Kidney epithelial cell (primary cell): ENCODE data around the gene RTTN. TPM values are rescaled to one million over a fixed set of nuclear protein-coding genes. Genes with fewer than 3 reads are reported as not detected.

Experiments
- DNase-seq: peaks from one replicate; pipeline ENCODE4 v3.0.0-alpha.2; 2010; ENCODE audit warnings: low read depth
- H3K27me3 ChIP-seq: 2 replicates; pipeline ENCODE4 v1.6.0; 2011; ENCODE audit warnings: low read length; ENCODE audit not compliant: control insufficient read depth, insufficient read depth
- H3K36me3 ChIP-seq: 2 replicates; pipeline ENCODE4 v1.5.1; 2011; ENCODE audit warnings: low read length; ENCODE audit not compliant: control insufficient read depth, insufficient read depth
- H3K4me3 ChIP-seq: 2 replicates; pipeline ENCODE4 v1.5.1; 2011; ENCODE audit warnings: low read depth, mild to moderate bottlenecking, control low read depth, low read length
- total RNA-seq: library from RNA; depleted of rRNA; stranded (reverse); fragments of >200 nt; gene quantifications from 2 replicates; pipeline ENCODE4 v1.2.3, GENCODE V29; 2015
- TF ChIP-seq, protein P1 (sequence below): IDR thresholded peaks from 2 replicates; pipeline ENCODE4 v1.5.1; 2011; ENCODE audit warnings: mild to moderate bottlenecking, moderate library complexity, low read length, control low read depth, inconsistent platforms; ENCODE audit not compliant: insufficient read depth, poor library complexity, severe bottlenecking

Gene RTTN
- total RNA-seq, 1 donor from 2014 or later: 7.2 TPM

DNA sequence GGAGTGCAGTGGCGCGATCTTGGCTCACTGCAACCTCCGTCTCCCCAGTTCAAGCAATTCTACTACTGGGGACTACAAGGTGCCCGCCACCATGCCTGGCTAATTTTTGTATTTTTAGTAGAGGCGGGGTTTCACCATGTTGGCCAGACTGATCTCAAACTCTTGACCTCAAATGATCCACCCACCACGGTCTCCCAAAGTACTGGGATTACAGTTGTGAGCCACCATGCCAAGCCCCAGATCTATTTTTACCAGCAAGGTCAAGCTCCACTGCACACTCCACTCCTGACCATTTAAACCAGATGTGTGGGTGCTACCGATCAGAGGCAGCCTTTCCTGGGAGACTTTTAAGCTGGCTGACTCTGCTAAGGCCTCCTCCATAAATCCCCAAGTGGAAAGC, 190.4 kb downstream of the RTTN start:
- Histone ChIP-seq H3K27me3 (no peaks in the 10 kb centered on the region), H3K4me3 (no peak overlapping the region), H3K36me3 (no peaks in the 10 kb centered on the region)
- DNase-seq: no peak
- TF ChIP-seq, protein P1, sequence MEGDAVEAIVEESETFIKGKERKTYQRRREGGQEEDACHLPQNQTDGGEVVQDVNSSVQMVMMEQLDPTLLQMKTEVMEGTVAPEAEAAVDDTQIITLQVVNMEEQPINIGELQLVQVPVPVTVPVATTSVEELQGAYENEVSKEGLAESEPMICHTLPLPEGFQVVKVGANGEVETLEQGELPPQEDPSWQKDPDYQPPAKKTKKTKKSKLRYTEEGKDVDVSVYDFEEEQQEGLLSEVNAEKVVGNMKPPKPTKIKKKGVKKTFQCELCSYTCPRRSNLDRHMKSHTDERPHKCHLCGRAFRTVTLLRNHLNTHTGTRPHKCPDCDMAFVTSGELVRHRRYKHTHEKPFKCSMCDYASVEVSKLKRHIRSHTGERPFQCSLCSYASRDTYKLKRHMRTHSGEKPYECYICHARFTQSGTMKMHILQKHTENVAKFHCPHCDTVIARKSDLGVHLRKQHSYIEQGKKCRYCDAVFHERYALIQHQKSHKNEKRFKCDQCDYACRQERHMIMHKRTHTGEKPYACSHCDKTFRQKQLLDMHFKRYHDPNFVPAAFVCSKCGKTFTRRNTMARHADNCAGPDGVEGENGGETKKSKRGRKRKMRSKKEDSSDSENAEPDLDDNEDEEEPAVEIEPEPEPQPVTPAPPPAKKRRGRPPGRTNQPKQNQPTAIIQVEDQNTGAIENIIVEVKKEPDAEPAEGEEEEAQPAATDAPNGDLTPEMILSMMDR: no peak

DNA sequence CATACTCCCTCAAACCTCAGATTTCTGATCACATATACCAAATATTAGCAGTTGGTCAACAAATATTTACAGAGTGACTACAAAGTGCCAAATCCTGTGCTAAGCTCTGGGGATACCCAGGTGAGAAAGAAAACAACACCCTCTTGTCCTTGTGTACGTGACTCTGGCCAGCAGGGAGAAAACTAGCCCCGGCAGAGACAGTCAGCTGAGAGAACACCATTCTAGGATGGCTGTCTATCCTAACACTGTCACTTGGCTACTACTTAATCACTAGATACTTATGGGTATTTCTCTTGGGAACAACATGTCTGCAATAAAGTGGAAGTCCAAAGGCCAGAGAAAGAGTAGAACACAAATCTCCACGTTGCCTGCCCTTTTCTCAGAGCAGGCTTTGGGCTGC, 199.9 kb downstream of the RTTN start:
- DNase-seq: no peak
- Histone ChIP-seq H3K27me3 (no peaks in the 10 kb centered on the region), H3K36me3 (peaks cover 1% of the 10 kb centered on the region), H3K4me3 (no peak overlapping the region)
- TF ChIP-seq, protein P1: no peak

DNA sequence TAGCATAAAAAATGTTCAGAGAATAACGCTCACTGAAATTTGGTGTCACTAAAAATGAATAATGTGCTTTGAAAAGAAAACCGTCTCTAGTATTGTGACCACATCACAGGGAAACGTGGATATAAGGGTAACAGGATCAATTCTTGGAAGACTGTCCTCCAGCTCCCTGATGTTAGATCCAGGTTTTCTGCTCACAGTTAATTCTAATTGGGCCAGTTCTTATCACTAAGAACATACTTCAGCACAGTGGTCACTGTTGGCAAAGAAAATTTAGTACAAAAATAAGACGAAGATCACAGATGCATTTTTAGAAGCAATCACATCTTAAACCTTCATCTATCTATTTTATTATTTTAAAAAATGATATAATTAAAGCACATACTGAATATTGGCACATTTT, 200.8 kb downstream of the RTTN start:
- Histone ChIP-seq H3K27me3 (no peaks in the 10 kb centered on the region), H3K36me3 (peaks cover 1% of the 10 kb centered on the region), H3K4me3 (no peak overlapping the region)
- DNase-seq: no peak
- TF ChIP-seq, protein P1: no peak

DNA sequence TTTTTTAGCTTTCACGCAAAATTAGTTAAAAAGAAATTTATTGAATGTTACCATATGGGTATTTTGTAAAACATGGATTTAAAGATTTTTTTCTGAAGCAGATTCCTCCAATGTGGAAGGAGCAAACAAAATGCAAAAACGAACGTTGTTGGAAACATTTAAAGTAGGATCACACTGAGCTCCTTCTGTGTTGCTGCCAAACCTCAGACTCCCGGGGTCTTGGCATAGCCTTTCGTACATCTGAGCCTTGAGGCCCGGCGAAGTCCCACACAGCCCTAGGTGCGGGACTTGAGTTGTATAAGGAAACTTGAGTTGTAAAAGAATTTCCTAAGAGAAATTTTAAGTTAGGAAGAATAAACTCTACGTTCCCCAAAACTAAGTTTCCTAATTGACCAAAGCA, 205.8 kb downstream of the RTTN start:
- Histone ChIP-seq H3K36me3 (peaks cover 1% of the 10 kb centered on the region), H3K27me3 (no peaks in the 10 kb centered on the region), H3K4me3 (no peak overlapping the region)
- no peak for DNase-seq
- TF ChIP-seq, protein P1: no peak

DNA sequence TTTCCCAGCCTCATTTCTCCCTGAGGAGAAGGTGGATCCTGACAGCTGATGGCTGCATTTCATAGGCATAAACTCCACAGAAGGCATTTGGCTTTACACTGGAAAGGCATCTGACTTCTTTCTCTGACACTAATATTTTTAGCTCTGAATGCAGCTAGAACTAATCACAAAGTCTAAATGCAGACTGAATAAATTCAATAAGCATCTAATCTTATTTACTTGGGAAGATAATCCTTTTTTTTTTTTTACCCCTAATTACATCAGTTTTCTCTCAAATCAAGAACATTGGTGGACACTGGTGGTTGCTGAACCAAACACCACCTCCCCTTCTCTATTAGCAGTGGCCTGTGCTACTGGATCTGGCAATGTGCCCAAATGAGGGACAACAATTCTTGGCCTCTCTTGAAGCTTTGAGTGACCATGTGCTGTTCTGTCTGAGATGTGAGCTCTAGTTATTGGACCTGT, 206.9 kb downstream of the RTTN start:
- no peak for DNase-seq
- TF ChIP-seq, protein P1: no peak
- Histone ChIP-seq H3K36me3 (peaks cover 1% of the 10 kb centered on the region), H3K27me3 (no peaks in the 10 kb centered on the region), H3K4me3 (no peak overlapping the region)
